Hindlimb muscle (tissue), 1 donor: Measurements from ENCODE around the gene PRKN. TPM values are rescaled to one million over a fixed set of nuclear protein-coding genes. Genes with fewer than 3 reads are reported as not detected.

Experiments used
- DNase-seq: peaks from one replicate; pipeline ENCODE4 v3.0.0-alpha.2; 2013
- polyA plus RNA-seq: library from polyadenylated mRNA; unstranded; fragments of 120-200 nt; gene quantifications from one replicate; pipeline ENCODE4 v1.2.1, GENCODE V29; 2013; ENCODE audit not compliant: insufficient read length

Gene PRKN
- polyA plus RNA-seq, 1 donor: 4.5 TPM

DNA sequence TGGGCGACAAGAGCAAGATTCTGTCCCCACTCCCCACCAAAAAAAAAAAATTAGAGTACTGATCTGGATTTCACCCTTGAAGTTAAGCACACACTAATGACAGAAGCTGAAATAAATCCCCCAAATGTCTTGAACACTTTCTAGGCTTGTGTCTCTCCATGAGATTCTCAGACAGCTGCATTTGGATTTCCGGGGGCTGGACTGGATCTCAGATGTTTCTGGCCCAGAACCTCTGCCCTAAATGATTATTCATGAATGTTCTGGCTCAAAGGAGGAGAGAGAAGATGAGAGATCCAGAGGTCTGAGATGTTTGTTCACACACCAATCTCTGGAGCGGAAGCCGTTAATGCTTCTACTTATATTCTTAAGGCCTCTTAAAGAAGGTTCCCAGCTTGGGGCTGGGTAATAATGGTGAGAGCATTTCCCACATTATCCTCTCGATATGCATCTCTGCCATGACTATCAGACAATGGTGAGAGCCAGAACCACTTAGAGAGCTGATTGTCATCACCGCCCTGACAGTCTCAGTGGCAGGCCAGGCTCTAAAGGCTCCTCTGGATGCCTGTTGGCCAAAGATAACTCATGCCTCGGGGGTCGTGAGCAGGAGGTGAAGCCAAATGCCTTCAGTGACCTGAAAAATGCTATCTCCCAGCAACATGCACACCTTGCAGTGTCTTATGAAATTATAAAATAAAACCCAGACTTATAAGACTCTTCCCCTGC lies 1325.8 kb downstream of the PRKN start:
- DNase-seq: no peak

- no peak for DNase-seq
These were observed 1326.9 kb downstream of the PRKN start for GRCh38 chr6:161400671-161401070.

- DNase-seq: no peak
These were observed 1331.0 kb downstream of the PRKN start for GRCh38 chr6:161396539-161396938.

DNA sequence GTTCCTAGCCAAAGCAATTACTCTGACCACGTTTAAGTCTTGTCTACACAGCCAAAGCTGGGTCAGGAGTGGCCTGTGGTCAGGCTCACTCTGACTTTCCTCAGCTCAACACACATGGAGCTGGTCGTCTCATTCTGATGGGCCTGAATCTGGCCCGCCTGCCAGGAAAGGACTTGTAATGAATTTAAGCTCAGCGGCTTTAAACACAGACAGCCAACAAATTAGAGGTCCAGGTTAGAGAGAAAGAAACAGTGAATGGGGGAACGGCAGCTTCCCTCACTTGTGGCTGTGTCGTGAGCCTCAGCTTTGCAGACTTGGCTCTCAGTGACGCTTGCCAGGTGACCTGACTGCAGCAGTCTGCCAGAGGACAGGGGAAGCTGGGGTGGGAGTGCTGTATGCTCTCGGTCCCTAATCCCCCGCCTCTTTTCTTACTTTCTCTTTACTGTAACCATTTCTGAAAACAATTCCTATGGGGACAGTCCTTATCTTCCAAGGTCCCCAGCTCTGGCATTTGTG lies 1331.8 kb downstream of the PRKN start:
- DNase-seq: no peak

DNA sequence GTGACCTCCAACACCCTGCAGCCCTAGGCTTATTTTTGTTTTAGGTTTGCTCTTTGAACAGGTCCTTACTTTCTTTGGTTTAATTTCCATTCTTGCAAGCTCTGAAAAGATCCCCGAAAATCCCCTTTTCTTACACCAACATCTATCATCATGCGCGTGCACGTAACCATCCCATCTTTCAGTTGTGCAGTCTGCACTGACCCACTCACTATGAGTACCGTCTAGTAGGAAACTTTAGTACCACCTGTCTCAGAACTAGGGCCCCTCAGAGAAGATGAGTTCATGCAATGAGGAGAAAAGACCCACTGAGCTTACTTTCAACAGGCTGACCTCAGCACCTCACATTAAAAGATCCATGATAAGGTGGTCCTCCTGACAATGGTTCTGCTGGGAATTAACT lies 1333.1 kb downstream of the PRKN start:
- DNase-seq: no peak

DNA sequence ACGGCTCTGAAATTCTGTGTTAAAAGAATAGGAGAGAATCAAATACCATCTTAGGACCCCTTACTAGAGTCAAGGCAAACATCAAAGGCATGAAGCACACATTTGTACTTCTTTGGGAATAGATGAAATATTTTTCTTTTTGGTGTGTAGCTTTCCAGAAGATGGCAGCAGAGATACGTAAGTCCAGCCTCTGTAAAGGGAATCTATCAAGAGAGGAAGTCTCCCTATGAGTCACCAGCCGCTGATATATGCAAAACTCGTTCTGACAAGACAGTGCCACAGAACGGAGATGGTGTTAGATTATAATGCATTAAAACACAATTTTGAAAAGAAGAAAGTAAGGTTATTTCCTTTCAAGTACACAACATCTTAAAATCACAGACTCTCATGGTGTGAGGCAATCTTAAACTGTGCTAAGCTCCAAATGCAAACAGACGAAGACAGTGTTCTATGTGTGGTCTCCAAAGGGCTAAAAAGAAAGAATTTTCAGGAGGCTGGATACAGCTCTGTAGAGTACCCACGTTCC lies 1333.7 kb downstream of the PRKN start:
- peak; percentile 75 for DNase-seq

DNA sequence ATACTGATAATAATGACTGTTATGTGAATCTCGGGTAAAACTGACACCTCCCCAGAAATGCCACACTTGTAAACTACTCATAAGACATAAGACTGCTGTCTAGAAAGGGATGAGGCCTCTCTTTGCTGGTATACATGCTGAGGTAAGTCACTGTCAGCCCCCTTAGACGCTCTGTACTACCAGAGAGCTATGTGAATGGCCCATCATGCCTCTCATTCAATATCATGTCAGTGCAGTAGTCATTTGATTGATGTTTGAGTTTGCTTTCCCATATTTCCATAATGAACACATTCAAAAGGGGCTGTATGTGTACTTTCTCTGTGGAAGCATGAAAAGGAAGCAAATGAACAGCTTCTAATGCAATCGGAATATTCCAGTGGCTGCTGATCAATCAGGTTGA lies 1334.3 kb downstream of the PRKN start:
- no peak for DNase-seq

DNA sequence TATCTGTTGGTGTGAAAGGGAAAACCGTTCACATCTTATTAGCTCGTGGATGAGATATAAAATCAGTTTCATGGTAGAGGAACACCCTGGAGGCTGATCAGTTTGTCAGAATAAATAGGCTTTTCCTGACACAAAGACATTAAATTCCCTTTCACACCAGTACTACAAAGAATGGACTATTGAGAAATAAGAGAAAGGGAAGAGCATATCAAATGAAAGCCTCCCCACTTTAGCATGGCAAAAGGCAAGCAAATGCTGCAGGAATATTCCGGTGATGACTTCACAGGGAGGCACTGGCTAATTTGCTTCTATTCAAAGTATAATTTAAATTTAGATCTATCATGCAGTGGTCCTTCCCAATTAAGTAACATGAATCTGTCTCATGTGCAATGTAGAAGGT lies 1337.8 kb downstream of the PRKN start:
- no peak for DNase-seq

DNA sequence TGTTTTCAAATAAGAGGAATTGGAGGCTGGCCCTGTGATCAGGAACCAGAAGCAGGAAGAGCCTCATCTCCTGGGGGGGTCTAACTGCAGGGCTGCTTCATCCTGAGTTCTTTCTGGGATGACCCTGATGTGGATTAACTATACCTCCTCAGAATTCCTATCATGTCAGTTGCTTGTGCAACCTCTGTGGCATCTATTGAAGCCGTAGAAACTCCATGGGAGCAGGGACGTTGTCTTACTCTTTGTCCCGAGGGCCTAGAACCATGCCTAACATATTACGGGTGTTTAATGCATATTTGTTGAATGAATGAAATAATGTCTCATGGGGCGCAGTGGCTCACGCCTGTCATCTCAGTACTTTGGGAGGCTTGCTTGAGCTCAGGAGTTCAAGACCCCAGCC lies 1343.6 kb downstream of the PRKN start:
- no peak for DNase-seq

DNA sequence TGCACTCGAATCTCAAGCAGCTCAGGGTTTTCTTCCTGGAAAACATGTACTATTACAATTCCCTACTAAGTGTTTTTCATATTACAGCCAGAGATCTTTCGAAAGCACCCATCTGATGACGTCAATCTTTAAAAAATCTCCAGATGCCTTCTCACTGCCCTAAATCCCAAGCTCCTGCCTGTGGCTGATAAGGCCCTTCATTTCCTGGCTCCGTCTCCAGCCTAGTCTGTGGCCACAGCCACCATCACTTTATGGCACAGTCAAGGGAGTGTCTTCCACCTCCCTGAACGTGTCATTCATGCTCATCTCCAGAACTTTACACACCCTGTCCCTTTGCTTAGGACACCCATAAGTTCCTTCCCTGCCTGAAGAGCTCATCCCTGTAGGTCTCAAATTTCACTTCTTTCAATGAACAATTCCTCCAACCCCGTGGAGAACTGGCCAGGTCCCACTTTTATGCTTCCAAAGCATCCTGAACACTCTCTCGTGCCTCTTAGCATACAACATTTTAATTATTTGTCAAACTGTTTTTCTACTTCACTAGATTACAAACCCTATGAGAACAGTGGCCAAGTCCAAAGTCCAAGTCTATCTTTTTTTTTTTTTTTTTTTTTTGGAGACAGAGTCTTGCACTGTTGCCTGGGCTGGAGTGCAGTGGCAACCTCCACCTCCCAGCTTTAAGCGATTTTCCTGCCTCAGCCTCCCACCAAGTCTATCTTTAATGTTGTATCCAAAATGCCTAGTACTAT lies 1347.6 kb downstream of the PRKN start:
- DNase-seq: no peak

GRCh38 chr6:161378115-161378514 lies 1349.5 kb downstream of the PRKN start:
- no peak for DNase-seq

- DNase-seq: no peak
These were observed 1350.5 kb downstream of the PRKN start for GRCh38 chr6:161377116-161377515.

DNA sequence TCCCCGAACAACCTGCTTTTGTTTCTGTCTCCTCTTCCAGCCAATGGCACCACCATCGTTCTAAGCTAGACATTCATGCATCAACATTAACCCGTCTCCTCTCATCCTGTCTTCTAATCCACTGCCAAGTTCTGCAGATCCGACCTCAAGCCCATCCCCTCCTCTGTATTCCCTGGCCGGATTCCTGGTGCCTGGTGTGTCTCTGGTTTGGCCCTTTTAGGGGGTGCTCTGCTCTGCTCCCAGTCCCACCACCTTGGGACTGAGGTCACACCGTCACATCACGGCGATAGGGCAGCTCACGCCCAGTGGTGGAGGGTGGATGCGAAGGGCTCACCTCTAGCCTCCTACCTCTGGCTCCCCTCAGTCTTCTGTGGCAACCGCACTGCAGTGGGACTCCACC lies 1351.2 kb downstream of the PRKN start:
- no peak for DNase-seq

GRCh38 chr6:161374971-161375873 lies 1352.3 kb downstream of the PRKN start:
- peak; percentile 61 for DNase-seq

DNA sequence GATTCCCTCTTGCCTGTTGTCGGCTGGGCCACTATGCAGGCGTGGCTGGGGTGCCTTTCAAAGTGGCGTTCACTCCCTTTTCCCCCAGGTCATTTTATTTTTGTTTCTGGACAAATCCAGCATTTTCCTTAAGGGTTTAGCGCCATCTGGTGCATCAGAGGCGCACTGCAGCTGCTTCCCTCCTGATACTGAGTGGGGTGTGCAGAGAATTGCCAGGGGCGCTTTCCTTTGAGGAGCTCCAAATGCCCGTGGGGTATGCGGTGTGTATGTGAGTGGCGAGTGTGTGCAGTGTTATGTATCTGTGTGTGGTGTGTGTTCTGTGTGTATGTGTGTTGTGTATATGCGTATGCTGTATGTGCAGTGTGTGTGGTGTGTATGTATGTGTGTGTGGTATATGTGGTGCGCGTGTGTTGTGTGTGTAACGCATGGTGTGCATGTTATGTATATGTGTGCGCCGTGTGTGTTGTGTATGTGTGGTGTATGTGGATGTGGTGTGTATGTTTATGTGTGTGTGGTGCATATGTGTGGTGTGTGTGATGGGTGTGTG lies 1353.6 kb downstream of the PRKN start:
- DNase-seq: peak; percentile 60

- no peak for DNase-seq
These were observed 1355.2 kb downstream of the PRKN start for GRCh38 chr6:161372422-161372793.

GRCh38 chr6:161370880-161371279 lies 1356.7 kb downstream of the PRKN start:
- peak; percentile 44 for DNase-seq

DNA sequence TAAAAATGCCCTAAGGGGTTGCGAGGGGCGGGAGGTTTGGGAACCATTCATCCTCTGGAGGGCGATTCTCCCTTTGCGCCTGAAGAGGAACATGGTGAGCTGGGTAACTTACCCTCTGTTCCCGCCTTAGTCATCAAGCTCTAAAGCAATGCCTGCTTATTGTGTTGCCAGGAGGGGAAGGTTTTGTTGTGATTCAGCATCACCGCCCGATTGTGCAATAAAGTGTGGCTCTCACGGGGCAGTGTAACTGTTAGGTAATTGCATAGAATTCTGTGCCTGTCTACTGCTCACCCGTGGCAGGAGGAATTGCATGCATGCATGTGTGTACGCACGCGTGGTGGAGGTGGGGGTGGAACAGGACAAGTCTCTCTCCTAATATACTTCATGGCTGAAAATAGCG lies 1358.2 kb downstream of the PRKN start:
- DNase-seq: no peak

- no peak for DNase-seq
These were observed 1359.1 kb downstream of the PRKN start for GRCh38 chr6:161368514-161368913.

DNA sequence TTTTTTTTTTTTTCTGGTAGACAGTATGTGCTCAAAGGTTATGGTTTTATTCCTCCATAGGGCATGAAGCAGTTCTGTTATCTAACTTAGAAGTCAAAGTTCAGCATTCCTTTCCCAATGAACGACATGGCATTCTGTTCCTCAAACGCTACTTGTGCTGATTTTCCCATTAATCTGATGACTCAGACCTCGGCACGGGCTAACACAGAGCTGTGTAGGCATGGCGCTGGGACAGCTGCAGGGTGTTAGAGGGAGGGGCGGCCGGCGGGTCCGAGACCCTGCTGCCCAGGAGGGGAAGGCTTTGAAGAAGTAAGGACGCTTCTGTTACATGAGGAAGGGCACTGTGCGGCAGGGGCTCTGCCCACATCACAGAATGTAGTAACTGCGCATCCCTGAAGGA lies 1360.1 kb downstream of the PRKN start:
- DNase-seq: no peak

DNA sequence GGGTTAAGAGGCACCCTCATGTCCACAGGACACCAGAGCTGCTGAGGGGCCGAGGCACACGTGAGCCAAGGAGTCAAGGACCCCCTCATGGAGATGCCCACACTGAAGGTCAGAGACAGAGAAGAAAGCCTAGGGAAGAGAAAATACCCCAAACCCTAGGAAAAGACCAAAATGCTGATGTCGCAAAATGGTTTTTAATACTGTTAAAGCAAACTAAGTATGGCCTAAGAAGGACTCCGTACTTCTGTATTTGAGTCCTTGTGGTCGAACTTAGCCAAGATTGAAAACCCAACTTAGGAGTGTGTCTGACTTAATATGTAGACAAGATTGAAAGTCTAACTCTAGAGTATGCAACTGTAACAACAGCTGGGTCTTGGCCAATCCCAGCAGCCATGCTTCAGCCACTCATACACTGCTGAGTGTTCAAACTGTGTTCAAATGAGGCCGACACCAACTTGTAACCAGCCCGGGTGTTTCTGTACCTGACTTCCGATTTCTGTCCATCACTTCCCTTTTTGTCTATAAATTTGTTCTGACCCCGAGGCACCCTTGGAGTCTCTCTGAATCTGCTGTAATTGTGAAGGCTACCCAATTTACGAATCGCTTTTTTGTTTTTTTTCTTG lies 1361.2 kb downstream of the PRKN start:
- DNase-seq: no peak

DNA sequence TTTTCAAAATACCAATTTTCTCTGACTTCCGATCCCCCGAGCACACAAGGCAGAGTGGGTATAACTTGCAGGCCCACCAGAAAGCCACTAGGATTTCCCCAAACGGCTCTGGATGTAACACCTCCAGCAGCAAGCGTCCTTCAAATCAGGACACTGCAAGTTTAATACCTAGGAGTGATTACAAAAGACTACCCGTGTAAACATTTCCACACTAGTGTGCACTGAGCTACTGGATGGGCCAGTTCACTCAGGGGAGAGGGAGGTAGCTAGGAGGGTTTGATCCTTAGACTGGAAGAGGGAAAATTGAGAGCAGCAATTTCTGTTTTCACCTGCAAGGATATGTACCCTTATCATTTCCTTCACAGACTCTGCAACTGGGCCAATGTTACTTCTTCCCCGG lies 1361.9 kb downstream of the PRKN start:
- DNase-seq: no peak
